NB4 (cell line): Measurements from ENCODE around the gene MAST4.

ENCODE experiments used
- MAX ChIP-seq: IDR thresholded peaks from 2 replicates; pipeline ENCODE4 v1.6.1; 2011; ENCODE audit warnings: low read depth, low read length
- MYC ChIP-seq: IDR thresholded peaks from 2 replicates; pipeline ENCODE4 v1.6.1; 2011; ENCODE audit warnings: low read depth, low read length
- POLR2A ChIP-seq: IDR thresholded peaks from 2 replicates; pipeline ENCODE4 v1.6.1; 2011; ENCODE audit warnings: mild to moderate bottlenecking; ENCODE audit not compliant: insufficient read length; ENCODE audit errors: extremely low read depth
- TF ChIP-seq, protein P1 (sequence below): IDR thresholded peaks from one replicate; pipeline ENCODE4 v1.5.1; 2012; ENCODE audit warnings: low read depth, low read length

DNA sequence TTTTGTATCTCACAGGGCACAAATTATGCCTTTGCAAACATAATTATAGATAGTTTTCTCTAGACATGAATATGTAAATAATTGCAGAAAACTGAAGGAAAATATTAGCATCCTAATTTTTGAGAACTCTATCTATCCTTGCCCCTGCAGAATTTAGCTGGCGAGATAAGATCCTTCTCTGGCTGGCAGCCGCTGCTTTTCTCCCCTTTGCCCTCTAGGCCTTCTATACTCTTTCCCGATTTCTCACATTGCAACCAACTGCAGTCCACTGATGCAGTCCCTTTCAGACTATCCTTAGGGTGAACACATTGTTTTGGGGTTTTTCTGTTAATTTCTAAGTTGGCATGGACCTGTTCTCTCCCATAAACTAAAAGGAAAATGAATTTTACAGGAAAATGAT is 509.1 kb downstream of the MAST4 start:
- TF ChIP-seq, protein P1, sequence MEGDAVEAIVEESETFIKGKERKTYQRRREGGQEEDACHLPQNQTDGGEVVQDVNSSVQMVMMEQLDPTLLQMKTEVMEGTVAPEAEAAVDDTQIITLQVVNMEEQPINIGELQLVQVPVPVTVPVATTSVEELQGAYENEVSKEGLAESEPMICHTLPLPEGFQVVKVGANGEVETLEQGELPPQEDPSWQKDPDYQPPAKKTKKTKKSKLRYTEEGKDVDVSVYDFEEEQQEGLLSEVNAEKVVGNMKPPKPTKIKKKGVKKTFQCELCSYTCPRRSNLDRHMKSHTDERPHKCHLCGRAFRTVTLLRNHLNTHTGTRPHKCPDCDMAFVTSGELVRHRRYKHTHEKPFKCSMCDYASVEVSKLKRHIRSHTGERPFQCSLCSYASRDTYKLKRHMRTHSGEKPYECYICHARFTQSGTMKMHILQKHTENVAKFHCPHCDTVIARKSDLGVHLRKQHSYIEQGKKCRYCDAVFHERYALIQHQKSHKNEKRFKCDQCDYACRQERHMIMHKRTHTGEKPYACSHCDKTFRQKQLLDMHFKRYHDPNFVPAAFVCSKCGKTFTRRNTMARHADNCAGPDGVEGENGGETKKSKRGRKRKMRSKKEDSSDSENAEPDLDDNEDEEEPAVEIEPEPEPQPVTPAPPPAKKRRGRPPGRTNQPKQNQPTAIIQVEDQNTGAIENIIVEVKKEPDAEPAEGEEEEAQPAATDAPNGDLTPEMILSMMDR, result no peak
- TF ChIP-seq POLR2A (no peak), MYC (no peak), MAX (no peak)
